Esophagus (tissue), 2 donors: Measurements from ENCODE around the gene KDM4B. TPM values are rescaled to one million over a fixed set of nuclear protein-coding genes. Genes with fewer than 3 reads are reported as not detected.
A peak's percentile ranks its signal among the peaks of the same experiment; 100 is the strongest.

ENCODE experiments used
- H3K27ac ChIP-seq, 2 donors: one replicate each; pipeline ENCODE4 v1.5.1; 2013; ENCODE audit warnings: low read depth in 2 of 2, mild to moderate bottlenecking in 2 of 2, inconsistent platforms in 1 of 2, low read length in 1 of 2, moderate library complexity in 1 of 2
- H3K27me3 ChIP-seq, 2 donors: one replicate each; pipeline ENCODE4 v1.6.1; 2013; ENCODE audit warnings: low read length in 2 of 2, control low read depth in 1 of 2, mild to moderate bottlenecking in 1 of 2; ENCODE audit not compliant: insufficient read depth in 2 of 2, control insufficient read depth in 1 of 2
- H3K36me3 ChIP-seq, 2 donors: one replicate each; pipeline ENCODE4 v1.6.1; 2013; ENCODE audit warnings: low read length in 1 of 2; ENCODE audit not compliant: control insufficient read depth in 2 of 2, insufficient read depth in 2 of 2
- H3K4me1 ChIP-seq, 2 donors: one replicate each; pipeline ENCODE4 v1.6.1; 2013; ENCODE audit warnings: low read length in 1 of 2; ENCODE audit not compliant: control insufficient read depth in 2 of 2, insufficient read depth in 2 of 2
- H3K4me3 ChIP-seq, 2 donors: one replicate each; pipeline ENCODE4 v1.5.1; 2013; ENCODE audit warnings: low read length in 2 of 2, mild to moderate bottlenecking in 2 of 2, low read depth in 1 of 2, moderate library complexity in 1 of 2
- H3K9me3 ChIP-seq, 2 donors: one replicate each; pipeline ENCODE4 v1.6.1; 2013; ENCODE audit warnings: mild to moderate bottlenecking in 2 of 2, low read depth in 1 of 2, low read length in 1 of 2, moderate library complexity in 1 of 2; ENCODE audit not compliant: control insufficient read depth in 2 of 2, insufficient read depth in 1 of 2
- WGBS, 2 donors: extraction: QIAGEN DNeasy Blood & Tissue Kit; methylation state at CpG; one replicate each; pipeline ENCODE4 v1.1.7; 2013; 5-methylcytosine and 5-hydroxymethylcytosine counted together
- polyA plus RNA-seq, 2 donors: library from polyadenylated mRNA; stranded (reverse); fragments of 200-250 nt; gene quantifications; one replicate each; pipeline ENCODE4 v1.2.3, GENCODE V29; 2013
- donor health status: healthy with polysubstance abuse.
- donor health status: Bipolar disorder and iron deficiency.

KDM4B gene
- polyA plus RNA-seq, 2 donors: 10.7 to 26.7 TPM

DNA sequence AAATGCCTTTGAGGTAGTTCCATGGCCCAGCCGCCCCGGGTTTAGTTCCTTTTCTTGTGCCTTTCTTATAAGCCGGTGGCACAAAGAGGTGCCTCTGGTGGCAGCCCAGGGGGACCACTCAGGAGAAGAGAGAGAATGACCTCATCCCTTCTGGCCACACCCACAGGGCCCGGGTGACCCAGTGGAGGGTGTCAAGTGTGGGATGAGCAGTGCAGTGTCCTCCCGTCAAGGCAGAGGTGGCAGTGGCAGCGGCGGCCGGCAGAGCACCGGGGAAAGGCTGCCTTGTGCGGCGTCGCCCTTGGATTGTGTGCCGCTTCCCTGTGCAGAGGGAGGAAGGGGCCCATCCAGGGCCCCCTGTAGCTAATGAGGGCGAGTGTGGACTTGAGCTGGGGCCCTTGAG is 47.9 kb downstream of the KDM4B start:
- 92% methylated on average over 14 of the region's 14 CpGs for whole genome bisulfite sequencing, 2 donors
- Histone ChIP-seq H3K36me3 (peaks cover 0 to 33% of the 10 kb centered on the region in 2 donors), H3K9me3 (peaks cover 0 to 6% of the 10 kb centered on the region in 2 donors), H3K4me1 (peaks cover 0 to 7% of the 10 kb centered on the region in 2 donors), H3K27me3 (no peaks in the 10 kb centered on the region), H3K27ac (peak overlapping the region; percentile 12 to 48), H3K4me3 (no peak overlapping the region)

- peaks cover 0 to 6% of the 10 kb centered on the region in 2 donors for H3K9me3 ChIP-seq
- H3K36me3 ChIP-seq: peaks cover 0 to 35% of the 10 kb centered on the region in 2 donors
- no peak overlapping the region for H3K4me3 ChIP-seq
- whole genome bisulfite sequencing, 2 donors: 72 to 76% methylated on average over 5 of the region's 5 CpGs
- peaks cover 0 to 10% of the 10 kb centered on the region in 2 donors for H3K4me1 ChIP-seq
- H3K27me3 ChIP-seq: no peaks in the 10 kb centered on the region
- H3K27ac ChIP-seq: peak overlapping the region; percentile 12 to 48
Observed at GRCh38 chr19:5017235-5017634, 48.3 kb downstream of the KDM4B start.

- Histone ChIP-seq H3K4me3 (no peak overlapping the region), H3K27me3 (no peaks in the 10 kb centered on the region), H3K36me3 (peaks cover 0 to 31% of the 10 kb centered on the region in 2 donors), H3K4me1 (peaks cover 0 to 11% of the 10 kb centered on the region in 2 donors), H3K27ac (no peak overlapping the region), H3K9me3 (peaks cover 0 to 6% of the 10 kb centered on the region in 2 donors)
- WGBS, 2 donors: 86 to 88% methylated on average over 16 of the region's 16 CpGs
Observed at GRCh38 chr19:5018224-5019015, 49.5 kb downstream of the KDM4B start.

DNA sequence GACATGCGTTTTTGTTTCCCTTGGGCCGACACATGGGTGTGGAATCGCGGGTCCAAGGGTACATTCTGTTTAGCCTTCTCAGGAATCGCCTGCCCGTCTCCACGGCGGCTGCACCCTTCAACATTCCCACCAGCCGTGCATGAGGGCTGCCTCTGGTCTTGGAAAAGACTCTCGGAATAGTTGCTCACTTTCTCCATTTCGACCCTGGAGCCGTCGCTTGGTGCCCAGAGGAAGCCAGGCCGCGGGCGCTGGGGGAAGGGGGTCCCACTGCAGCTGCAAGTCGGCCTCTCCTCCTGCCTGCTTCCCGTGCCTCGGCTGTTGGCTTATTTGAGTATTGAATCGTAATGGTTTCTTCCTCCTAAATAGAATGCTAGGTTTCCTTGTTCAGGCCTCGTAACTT is 51.5 kb downstream of the KDM4B start:
- H3K36me3 ChIP-seq: peaks cover 0 to 28% of the 10 kb centered on the region in 2 donors
- peaks cover 8 to 13% of the 10 kb centered on the region in 2 donors for H3K4me1 ChIP-seq

GRCh38 chr19:5021046-5021445 is 52.1 kb downstream of the KDM4B start:
- Histone ChIP-seq H3K27me3 (no peaks in the 10 kb centered on the region), H3K36me3 (peaks cover 0 to 28% of the 10 kb centered on the region in 2 donors), H3K9me3 (peaks cover 0 to 6% of the 10 kb centered on the region in 2 donors), H3K4me1 (peaks cover 8 to 14% of the 10 kb centered on the region in 2 donors), H3K4me3 (no peak overlapping the region), H3K27ac (no peak overlapping the region)
- 80 to 87% methylated on average over 5 of the region's 5 CpGs for WGBS, 2 donors

More for the DNA sequence above, 51.5 kb downstream of the KDM4B start:
- peaks cover 0 to 6% of the 10 kb centered on the region in 2 donors for H3K9me3 ChIP-seq
- H3K27ac ChIP-seq: no peak overlapping the region
- H3K4me3 ChIP-seq: no peak overlapping the region
- 88 to 92% methylated on average over 21 of the region's 21 CpGs for WGBS, 2 donors
- no peaks in the 10 kb centered on the region for H3K27me3 ChIP-seq

GRCh38 chr19:5022066-5022860 is 53.4 kb downstream of the KDM4B start:
- peaks cover 0 to 21% of the 10 kb centered on the region in 2 donors for H3K36me3 ChIP-seq
- no peaks in the 10 kb centered on the region for H3K27me3 ChIP-seq
- 88 to 91% methylated on average over 16 of the region's 16 CpGs for WGBS, 2 donors
- H3K4me3 ChIP-seq: no peak overlapping the region
- H3K27ac ChIP-seq: no peak overlapping the region
- peaks cover 0 to 6% of the 10 kb centered on the region in 2 donors for H3K9me3 ChIP-seq
- H3K4me1 ChIP-seq: peaks cover 8 to 14% of the 10 kb centered on the region in 2 donors

DNA sequence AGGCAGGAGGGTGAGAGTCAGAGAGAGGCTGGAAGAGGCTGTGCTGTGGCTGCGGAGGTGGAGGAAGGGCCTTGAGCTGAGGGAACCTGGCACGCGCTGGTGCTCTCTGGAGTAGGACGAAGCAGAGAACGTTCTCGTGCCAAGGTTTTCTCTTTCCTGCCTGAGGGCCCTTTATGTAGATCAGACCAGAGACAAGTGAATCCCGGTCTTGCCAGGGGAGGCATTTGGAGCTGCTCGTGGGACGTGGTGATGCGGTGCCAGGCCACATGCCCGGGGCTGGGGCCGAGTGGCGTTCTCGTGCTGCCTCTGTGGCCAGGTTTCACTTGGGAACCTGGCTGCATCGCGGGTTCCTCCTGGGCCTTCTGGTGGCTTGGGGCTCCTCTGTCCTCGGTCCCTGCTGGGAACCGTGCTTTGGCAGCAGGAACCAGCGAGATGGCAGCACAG is 54.2 kb downstream of the KDM4B start:
- WGBS, 2 donors: 51 to 67% methylated on average over 19 of the region's 19 CpGs
- Histone ChIP-seq H3K36me3 (peaks cover 0 to 21% of the 10 kb centered on the region in 2 donors), H3K4me1 (peaks cover 8 to 14% of the 10 kb centered on the region in 2 donors), H3K4me3 (no peak overlapping the region), H3K9me3 (peaks cover 0 to 6% of the 10 kb centered on the region in 2 donors), H3K27me3 (no peaks in the 10 kb centered on the region), H3K27ac (no peak overlapping the region)

GRCh38 chr19:5024282-5024681 is 55.4 kb downstream of the KDM4B start:
- Histone ChIP-seq H3K27me3 (no peaks in the 10 kb centered on the region), H3K9me3 (peaks cover 0 to 4% of the 10 kb centered on the region in 2 donors), H3K36me3 (peaks cover 0 to 12% of the 10 kb centered on the region in 2 donors), H3K4me1 (peaks cover 8 to 15% of the 10 kb centered on the region in 2 donors), H3K27ac (no peak overlapping the region), H3K4me3 (no peak overlapping the region)
- 79 to 90% methylated on average over 10 of the region's 10 CpGs for WGBS, 2 donors

- no peak overlapping the region for H3K27ac ChIP-seq
- H3K9me3 ChIP-seq: no peaks in the 10 kb centered on the region
- H3K4me3 ChIP-seq: no peak overlapping the region
- peaks cover 0 to 5% of the 10 kb centered on the region in 2 donors for H3K36me3 ChIP-seq
- H3K4me1 ChIP-seq: peaks cover 8 to 12% of the 10 kb centered on the region in 2 donors
- 82 to 84% methylated on average over 10 of the region's 10 CpGs for WGBS, 2 donors
- H3K27me3 ChIP-seq: no peaks in the 10 kb centered on the region
Observed at GRCh38 chr19:5025027-5025426, 56.1 kb downstream of the KDM4B start.
